Activated naive CD8-positive, alpha-beta T cell treated with anti-CD3 and anti-CD28 coated beads, Interleukin-2, amount 10 ng/mL, durations not matched to agents 7 days and 5 days (primary cell): ENCODE data around the gene CD8B2. TPM values are rescaled to one million over a fixed set of nuclear protein-coding genes. Genes with fewer than 3 reads are reported as not detected.

ENCODE experiments used
- ATAC-seq: fragments of 150-1000 bp; cut with Tn5 transposase; one replicate; pipeline ENCODE4 v1.10.0; 2021; ENCODE audit warnings: low read depth, moderate library complexity
- POLR2A ChIA-PET: fragments of 350-600 bp; sonication (Branson Sonifier 250); formaldehyde crosslinking; loops from one replicate; lab custom pipeline; 2021; ENCODE audit warnings: antibody characterized with exemption; lab: Charles Lee
- DNase-seq: peaks from one replicate; pipeline ENCODE4 v3.0.0; 2021
- H3K27ac Mint-ChIP-seq: one replicate; pipeline ENCODE4 v1.8.0; 2022; ENCODE audit warnings: mild to moderate bottlenecking, mixed read lengths
- H3K27me3 Mint-ChIP-seq: one replicate; pipeline ENCODE4 v1.8.0; 2022; ENCODE audit warnings: mild to moderate bottlenecking, moderate library complexity, mixed read lengths
- H3K36me3 Mint-ChIP-seq: one replicate; pipeline ENCODE4 v1.8.0; 2021; ENCODE audit warnings: mild to moderate bottlenecking, mixed read lengths
- H3K4me1 Mint-ChIP-seq: one replicate; pipeline ENCODE4 v1.8.0; 2021; ENCODE audit warnings: mixed read lengths
- H3K4me3 Mint-ChIP-seq: one replicate; pipeline ENCODE4 v1.8.0; 2022; ENCODE audit warnings: mild to moderate bottlenecking, moderate library complexity, mixed read lengths
- H3K9me3 Mint-ChIP-seq: one replicate; pipeline ENCODE4 v1.8.0; 2021; ENCODE audit warnings: mixed read lengths
- total RNA-seq, 2 experiments: library from RNA; stranded (reverse); gene quantifications; one replicate each; pipeline ENCODE4 v1.2.3, GENCODE V29; 2021

Gene CD8B2
- total RNA-seq, 2 experiments from 2014 or later: 7.3 to 8.6 TPM

DNA sequence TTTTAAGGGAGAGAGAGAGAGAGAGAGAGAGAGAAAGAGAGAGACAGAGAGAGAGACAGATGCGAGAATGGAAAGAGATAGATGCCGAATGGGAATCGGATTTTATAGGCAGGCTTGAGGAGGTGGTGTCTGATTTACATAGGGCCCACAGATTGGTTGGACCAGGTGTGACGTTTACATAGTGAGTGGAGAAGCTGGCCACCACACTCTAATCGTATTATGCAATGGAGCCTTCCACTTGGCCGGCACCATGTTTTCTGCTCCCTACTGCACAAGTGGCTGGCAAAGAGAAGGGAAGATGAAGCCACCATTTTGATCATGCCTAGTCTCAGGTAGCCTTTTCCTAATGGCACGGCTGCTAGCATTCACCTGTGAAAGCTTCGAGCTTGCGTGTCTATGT, 33.9 kb downstream of the CD8B2 start:
- POLR2A ChIA-PET: no interaction called here
- Mint-ChIP-seq H3K9me3 (peaks cover 16% of the 10 kb centered on the region), H3K36me3 (peaks cover 5% of the 10 kb centered on the region), H3K4me1 (no peaks in the 10 kb centered on the region), H3K4me3 (no peak overlapping the region), H3K27me3 (peaks cover 2% of the 10 kb centered on the region), H3K27ac (no peak overlapping the region)
- no peak for ATAC-seq
- DNase-seq: no peak

- H3K36me3 Mint-ChIP-seq: peaks cover 3% of the 10 kb centered on the region
- no peaks in the 10 kb centered on the region for H3K27me3 Mint-ChIP-seq
- no peaks in the 10 kb centered on the region for H3K4me1 Mint-ChIP-seq
- H3K4me3 Mint-ChIP-seq: no peak overlapping the region
- ATAC-seq (no peak), DNase-seq (no peak)
- peaks cover 16% of the 10 kb centered on the region for H3K9me3 Mint-ChIP-seq
- no peak overlapping the region for H3K27ac Mint-ChIP-seq
- POLR2A ChIA-PET: no interaction called here
Measured at GRCh38 chr2:106523976-106524665, 37.0 kb downstream of the CD8B2 start.

DNA sequence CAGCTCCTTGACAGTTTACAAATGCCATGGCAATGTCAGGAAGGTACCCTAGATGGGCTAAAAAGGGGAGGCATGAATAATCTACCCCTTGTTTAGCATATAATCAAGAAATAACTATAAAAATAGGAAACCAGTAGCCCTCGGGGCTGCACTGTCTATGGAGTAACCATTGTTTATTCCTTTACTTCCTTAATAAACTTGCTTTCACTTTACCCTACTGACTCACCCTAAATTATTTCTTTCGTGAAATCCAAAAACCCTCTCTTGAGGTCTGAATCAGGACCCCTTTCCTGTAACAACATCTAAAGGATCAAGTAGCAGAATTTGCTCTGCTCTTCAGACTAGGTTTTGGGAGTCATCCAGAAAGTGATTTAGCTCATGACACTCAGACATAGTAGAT, 43.7 kb downstream of the CD8B2 start:
- H3K27me3 Mint-ChIP-seq: peaks cover 6% of the 10 kb centered on the region
- H3K9me3 Mint-ChIP-seq: no peaks in the 10 kb centered on the region
- no peaks in the 10 kb centered on the region for H3K4me1 Mint-ChIP-seq
- H3K36me3 Mint-ChIP-seq: no peaks in the 10 kb centered on the region
- DNase-seq (no peak), ATAC-seq (no peak)
- H3K27ac Mint-ChIP-seq: no peak overlapping the region
- POLR2A ChIA-PET: no interaction called here
- no peak overlapping the region for H3K4me3 Mint-ChIP-seq

DNA sequence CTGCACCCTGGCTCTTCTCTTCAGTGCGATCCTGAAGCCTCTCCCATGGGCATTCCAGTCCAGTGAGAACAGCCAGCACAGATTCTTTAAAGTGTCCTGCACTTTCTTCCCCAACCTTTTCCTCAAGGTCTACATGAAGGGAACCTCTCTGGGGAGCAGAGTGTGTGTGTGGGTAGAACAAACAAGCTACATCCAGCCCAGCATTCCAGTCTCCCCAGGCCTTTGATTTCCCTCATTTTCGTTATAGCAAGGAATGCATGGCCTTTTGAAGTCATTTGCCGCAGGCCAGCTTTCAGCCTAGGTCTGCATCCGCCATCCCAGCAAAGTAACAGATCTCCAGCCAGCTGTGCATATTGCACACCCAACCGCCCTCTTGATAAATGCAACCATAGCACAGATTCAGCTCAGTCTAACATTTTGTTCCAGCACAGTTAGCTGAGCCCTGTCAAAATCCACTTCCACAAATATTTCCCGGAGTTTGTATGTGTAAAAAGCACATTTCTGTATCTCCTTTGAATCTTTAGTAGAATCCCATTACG, 44.6 kb downstream of the CD8B2 start:
- H3K4me1 Mint-ChIP-seq: no peaks in the 10 kb centered on the region
- H3K27me3 Mint-ChIP-seq: peaks cover 6% of the 10 kb centered on the region
- no peak for ATAC-seq
- POLR2A ChIA-PET: no interaction called here
- H3K36me3 Mint-ChIP-seq: no peaks in the 10 kb centered on the region
- H3K27ac Mint-ChIP-seq: no peak overlapping the region
- no peak overlapping the region for H3K4me3 Mint-ChIP-seq
- no peaks in the 10 kb centered on the region for H3K9me3 Mint-ChIP-seq
- DNase-seq: no peak

DNA sequence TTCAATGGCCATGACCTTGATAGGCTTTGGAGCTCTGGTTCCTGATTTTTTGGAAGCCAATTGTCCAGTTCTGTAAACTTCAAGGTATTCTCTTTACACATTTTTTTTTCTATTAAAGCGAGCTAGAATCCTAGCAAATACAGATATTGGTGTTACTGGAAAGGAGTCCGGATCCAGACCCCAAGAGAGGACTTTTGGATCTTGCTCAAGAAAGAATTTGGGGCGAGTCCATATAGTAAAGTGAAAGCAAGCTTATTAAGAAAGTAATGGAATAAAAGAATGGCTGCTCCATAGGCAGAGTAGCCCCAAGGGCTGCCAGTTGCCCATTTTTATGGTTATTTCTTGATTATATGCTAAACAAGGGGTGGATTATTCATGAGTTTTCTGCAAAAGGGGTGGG, 45.1 kb downstream of the CD8B2 start:
- POLR2A ChIA-PET: no interaction called here
- H3K4me3 Mint-ChIP-seq: no peak overlapping the region
- H3K27me3 Mint-ChIP-seq: peaks cover 6% of the 10 kb centered on the region
- no peak for ATAC-seq
- no peak overlapping the region for H3K27ac Mint-ChIP-seq
- no peak for DNase-seq
- no peaks in the 10 kb centered on the region for H3K9me3 Mint-ChIP-seq
- H3K4me1 Mint-ChIP-seq: peaks cover 3% of the 10 kb centered on the region
- H3K36me3 Mint-ChIP-seq: no peaks in the 10 kb centered on the region

GRCh38 chr2:106534471-106534870, 47.3 kb downstream of the CD8B2 start:
- Mint-ChIP-seq H3K4me1 (peaks cover 4% of the 10 kb centered on the region), H3K9me3 (no peaks in the 10 kb centered on the region), H3K36me3 (no peaks in the 10 kb centered on the region), H3K27ac (no peak overlapping the region), H3K4me3 (no peak overlapping the region), H3K27me3 (peaks cover 6% of the 10 kb centered on the region)
- POLR2A ChIA-PET: no interaction called here
- DNase-seq (no peak), ATAC-seq (no peak)

DNA sequence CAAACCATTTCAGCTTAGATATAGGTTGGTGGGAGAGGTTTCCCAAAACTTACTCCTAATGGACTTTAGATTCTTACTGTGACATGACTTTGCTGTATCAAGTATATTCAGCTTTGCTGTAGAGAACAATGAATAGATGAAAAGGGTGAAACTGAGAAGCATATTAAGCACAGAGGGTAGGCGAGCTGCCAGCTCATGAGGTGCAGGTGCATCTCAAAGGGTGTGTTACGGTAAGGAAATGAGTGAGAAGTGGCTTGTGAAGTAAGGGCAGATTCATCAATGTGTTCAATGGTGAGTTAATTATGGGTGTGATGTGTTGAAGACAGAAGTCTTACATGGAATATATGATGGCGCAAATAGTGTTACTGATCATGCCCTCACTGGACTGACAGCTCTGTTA, 49.3 kb downstream of the CD8B2 start:
- no peak for ATAC-seq
- no peaks in the 10 kb centered on the region for H3K36me3 Mint-ChIP-seq
- POLR2A ChIA-PET: no interaction called here
- H3K27me3 Mint-ChIP-seq: peaks cover 4% of the 10 kb centered on the region
- H3K4me3 Mint-ChIP-seq: no peak overlapping the region
- peaks cover 8% of the 10 kb centered on the region for H3K4me1 Mint-ChIP-seq
- no peak overlapping the region for H3K27ac Mint-ChIP-seq
- no peak for DNase-seq
- H3K9me3 Mint-ChIP-seq: no peaks in the 10 kb centered on the region

DNA sequence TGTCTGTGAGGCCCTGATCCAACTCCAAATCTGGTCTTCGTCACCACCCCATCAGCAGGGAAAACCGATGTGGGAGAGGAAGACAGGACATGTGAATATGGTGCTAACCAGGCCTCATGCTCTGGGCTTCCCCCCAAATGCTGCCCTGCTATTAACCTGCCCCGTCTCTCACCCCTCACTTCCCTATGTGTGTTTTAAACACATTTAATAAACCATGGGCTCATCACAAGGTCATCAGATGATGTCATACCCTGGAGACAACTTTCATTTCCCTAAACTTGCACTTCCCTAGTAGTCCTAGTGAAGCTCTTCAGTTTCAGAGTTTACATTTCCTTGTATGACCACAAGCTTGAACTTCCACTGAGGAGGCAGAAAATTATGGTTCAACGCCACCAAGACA, 49.9 kb downstream of the CD8B2 start:
- no peak for DNase-seq
- Mint-ChIP-seq H3K27me3 (peaks cover 4% of the 10 kb centered on the region), H3K4me1 (peaks cover 8% of the 10 kb centered on the region), H3K27ac (no peak overlapping the region), H3K36me3 (no peaks in the 10 kb centered on the region), H3K9me3 (no peaks in the 10 kb centered on the region), H3K4me3 (no peak overlapping the region)
- no peak for ATAC-seq
- POLR2A ChIA-PET: no interaction called here

GRCh38 chr2:106537791-106538191, 50.6 kb downstream of the CD8B2 start:
- DNase-seq (no peak), ATAC-seq (no peak)
- H3K27ac Mint-ChIP-seq: no peak overlapping the region
- no peaks in the 10 kb centered on the region for H3K36me3 Mint-ChIP-seq
- H3K27me3 Mint-ChIP-seq: peaks cover 5% of the 10 kb centered on the region
- POLR2A ChIA-PET: no interaction called here
- peaks cover 10% of the 10 kb centered on the region for H3K4me1 Mint-ChIP-seq
- no peaks in the 10 kb centered on the region for H3K9me3 Mint-ChIP-seq
- H3K4me3 Mint-ChIP-seq: no peak overlapping the region

DNA sequence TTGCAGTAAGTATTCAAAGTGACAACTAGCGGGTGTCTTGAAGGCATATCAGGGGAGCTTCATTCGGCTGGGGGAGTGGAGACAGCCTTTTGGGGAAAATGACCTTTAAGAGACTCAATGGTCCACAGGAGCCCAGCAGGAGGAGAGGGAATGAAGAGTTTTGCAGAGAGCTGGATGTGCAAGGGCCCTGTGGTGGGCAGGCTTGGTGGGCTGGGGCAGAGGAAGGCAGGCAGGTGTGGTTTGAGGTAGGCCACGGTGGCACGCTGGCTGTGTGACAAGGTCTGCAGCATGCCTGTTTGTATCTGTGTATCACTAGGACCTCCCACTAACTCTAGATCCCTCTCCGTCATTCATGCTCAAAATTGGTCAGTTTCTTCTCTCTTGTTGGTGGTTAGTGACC, 53.7 kb downstream of the CD8B2 start:
- peaks cover 9% of the 10 kb centered on the region for H3K27me3 Mint-ChIP-seq
- no peak overlapping the region for H3K27ac Mint-ChIP-seq
- H3K4me3 Mint-ChIP-seq: no peak overlapping the region
- no peaks in the 10 kb centered on the region for H3K36me3 Mint-ChIP-seq
- DNase-seq (no peak), ATAC-seq (no peak)
- POLR2A ChIA-PET: no interaction called here
- H3K9me3 Mint-ChIP-seq: no peaks in the 10 kb centered on the region
- peaks cover 11% of the 10 kb centered on the region for H3K4me1 Mint-ChIP-seq

GRCh38 chr2:106541333-106541732, 54.2 kb downstream of the CD8B2 start:
- Mint-ChIP-seq H3K4me3 (no peak overlapping the region), H3K27me3 (peaks cover 9% of the 10 kb centered on the region), H3K27ac (no peak overlapping the region), H3K4me1 (peaks cover 11% of the 10 kb centered on the region), H3K9me3 (no peaks in the 10 kb centered on the region), H3K36me3 (no peaks in the 10 kb centered on the region)
- POLR2A ChIA-PET: no interaction called here
- ATAC-seq: no peak
- no peak for DNase-seq

GRCh38 chr2:106542746-106543359, 55.7 kb downstream of the CD8B2 start:
- Mint-ChIP-seq H3K4me3 (peak overlapping the region; percentile 67), H3K36me3 (no peaks in the 10 kb centered on the region), H3K4me1 (peaks cover 7% of the 10 kb centered on the region), H3K9me3 (no peaks in the 10 kb centered on the region), H3K27me3 (peaks cover 16% of the 10 kb centered on the region), H3K27ac (no peak overlapping the region)
- ATAC-seq (peak; percentile 82), DNase-seq (peak; percentile 79)
- POLR2A ChIA-PET: no interaction called here

- H3K4me1 Mint-ChIP-seq: peaks cover 7% of the 10 kb centered on the region
- POLR2A ChIA-PET: interaction anchor here (0.5 kb wide), 1 partner anchor 1215 kb away, joined by 7 read pairs; no protein-coding TSS in a partner anchor
Measured at GRCh38 chr2:106545007-106545406, 57.8 kb downstream of the CD8B2 start.

GRCh38 chr2:106546391-106546990, 59.3 kb downstream of the CD8B2 start:
- peaks cover 2% of the 10 kb centered on the region for H3K4me1 Mint-ChIP-seq
- no peak overlapping the region for H3K4me3 Mint-ChIP-seq
- POLR2A ChIA-PET: no interaction called here
- H3K27ac Mint-ChIP-seq: no peak overlapping the region
- no peak for ATAC-seq
- no peaks in the 10 kb centered on the region for H3K9me3 Mint-ChIP-seq
- DNase-seq: no peak
- peaks cover 18% of the 10 kb centered on the region for H3K27me3 Mint-ChIP-seq
- no peaks in the 10 kb centered on the region for H3K36me3 Mint-ChIP-seq

More at GRCh38 chr2:106545007-106545406, 57.8 kb downstream of the CD8B2 start:
- Mint-ChIP-seq H3K9me3 (no peaks in the 10 kb centered on the region), H3K36me3 (no peaks in the 10 kb centered on the region), H3K27me3 (peaks cover 18% of the 10 kb centered on the region), H3K4me3 (no peak overlapping the region), H3K27ac (no peak overlapping the region)
- DNase-seq (no peak), ATAC-seq (no peak)
